ENCODE measurements around the gene DLAT. TPM values are rescaled to one million over a fixed set of nuclear protein-coding genes. Genes with fewer than 3 reads are reported as not detected.
"Not testable (repeated sequence)": the region's sequence is repeated elsewhere in the genome, so short reads cannot be mapped to it uniquely, and the experiment has no call there.

The DLAT gene
- total RNA-seq = 53.0 TPM

DNA sequence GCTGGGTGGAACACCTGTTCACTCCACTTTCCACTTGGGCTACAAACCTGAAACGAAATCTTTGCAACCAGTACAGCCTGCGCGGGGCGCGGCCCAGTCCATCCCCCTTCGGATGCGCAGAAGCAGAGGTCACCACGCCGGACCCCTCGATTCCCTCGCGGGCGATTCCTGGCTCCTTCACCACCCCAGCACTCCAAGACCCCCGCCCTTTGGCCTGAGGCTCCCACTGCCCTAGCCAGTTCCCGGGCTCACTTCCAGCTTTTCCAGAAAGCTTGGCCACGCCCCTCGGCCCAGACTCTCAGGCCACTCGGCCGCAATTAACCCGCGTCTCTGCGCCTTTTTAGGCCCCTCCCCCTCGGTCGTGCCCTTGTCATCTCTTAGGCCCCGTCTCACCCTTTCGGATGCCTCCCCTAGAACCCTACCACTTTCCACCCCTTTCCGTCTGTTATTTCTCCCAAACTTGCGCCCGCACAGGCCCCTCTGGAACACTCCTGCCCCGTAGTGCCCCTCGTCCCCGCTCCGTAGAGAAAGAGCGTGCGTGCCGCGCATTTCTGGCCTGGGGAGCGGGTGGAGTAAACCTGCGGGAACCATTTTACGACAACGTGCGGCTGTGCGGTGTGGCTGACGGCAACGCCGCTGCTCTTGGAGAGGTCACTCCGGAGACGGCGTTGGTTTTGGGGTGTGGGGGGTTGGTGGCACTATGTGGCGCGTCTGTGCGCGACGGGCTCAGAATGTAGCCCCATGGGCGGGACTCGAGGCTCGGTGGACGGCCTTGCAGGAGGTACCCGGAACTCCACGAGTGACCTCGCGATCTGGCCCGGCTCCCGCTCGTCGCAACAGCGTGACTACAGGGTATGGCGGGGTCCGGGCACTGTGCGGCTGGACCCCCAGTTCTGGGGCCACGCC, at the start of gene DLAT:
DLAT (plus strand) TSS at position 636 of the 906 bp plus-strand sequence; CDS start at position 701, 65 bp downstream.
- FAIRE-seq = no peak

DNA sequence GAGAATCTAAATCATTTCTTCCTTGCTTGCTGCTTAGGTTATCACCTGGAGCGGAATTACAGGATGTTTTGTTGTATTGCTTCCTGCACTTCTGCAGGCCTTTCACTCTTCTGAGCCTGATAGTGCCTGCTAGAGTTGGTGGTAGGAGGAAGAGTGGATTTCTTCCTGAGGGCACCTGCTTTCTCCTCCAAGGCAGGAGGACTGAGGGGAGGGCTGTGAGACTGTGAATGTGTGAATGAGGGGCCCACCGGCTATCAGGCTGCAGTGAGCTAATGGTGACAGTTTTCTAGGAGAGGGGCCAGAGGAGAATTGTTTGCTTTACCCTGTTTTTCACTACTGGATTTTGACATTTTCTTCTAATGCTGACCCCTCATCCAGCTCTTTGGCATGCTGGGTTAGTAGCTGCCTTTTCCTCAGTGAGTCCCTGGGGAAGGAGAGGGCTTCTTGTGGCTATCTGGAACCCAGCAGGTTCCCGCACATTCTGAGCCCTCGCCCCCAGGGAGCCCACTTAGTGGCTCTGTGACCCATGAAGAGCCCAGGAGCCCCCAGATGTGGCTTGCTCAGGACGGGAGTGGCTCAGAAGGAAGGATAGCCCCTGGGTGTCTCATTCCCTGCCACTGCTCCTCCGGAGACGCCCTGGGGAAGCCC, 49.0 kb upstream of the DLAT start:
- FAIRE-seq = no peak
- DNase-seq (ENCODE audit: low spot score in 2 of 2) = no peak

More for the DNA sequence above, at the start of gene DLAT:
- DNase-seq (ENCODE audit: low spot score in 2 of 2) = peak; percentile 70 to 76

DNA sequence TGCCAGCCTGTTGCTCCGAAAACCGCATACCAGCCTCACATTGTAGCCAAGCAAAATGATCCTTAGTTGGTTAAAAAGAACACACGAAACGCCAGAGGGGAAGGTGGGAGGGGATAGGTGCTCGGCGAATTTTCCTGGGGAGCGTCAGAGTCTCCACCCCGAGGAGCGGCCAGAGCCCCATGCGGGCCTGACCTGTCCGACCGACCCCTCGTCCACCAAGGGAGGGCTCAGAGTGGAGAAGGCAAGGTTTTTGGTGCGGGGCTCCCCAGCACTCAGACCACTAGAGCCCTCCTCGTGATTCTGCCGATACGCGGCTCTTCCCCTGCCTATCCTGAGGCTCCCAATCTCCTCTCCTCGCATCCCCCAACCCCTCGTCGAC, 48.5 kb upstream of the DLAT start:
- no peak for DNase-seq (ENCODE audit: low spot score in 2 of 2)
- FAIRE-seq = no peak

DNA sequence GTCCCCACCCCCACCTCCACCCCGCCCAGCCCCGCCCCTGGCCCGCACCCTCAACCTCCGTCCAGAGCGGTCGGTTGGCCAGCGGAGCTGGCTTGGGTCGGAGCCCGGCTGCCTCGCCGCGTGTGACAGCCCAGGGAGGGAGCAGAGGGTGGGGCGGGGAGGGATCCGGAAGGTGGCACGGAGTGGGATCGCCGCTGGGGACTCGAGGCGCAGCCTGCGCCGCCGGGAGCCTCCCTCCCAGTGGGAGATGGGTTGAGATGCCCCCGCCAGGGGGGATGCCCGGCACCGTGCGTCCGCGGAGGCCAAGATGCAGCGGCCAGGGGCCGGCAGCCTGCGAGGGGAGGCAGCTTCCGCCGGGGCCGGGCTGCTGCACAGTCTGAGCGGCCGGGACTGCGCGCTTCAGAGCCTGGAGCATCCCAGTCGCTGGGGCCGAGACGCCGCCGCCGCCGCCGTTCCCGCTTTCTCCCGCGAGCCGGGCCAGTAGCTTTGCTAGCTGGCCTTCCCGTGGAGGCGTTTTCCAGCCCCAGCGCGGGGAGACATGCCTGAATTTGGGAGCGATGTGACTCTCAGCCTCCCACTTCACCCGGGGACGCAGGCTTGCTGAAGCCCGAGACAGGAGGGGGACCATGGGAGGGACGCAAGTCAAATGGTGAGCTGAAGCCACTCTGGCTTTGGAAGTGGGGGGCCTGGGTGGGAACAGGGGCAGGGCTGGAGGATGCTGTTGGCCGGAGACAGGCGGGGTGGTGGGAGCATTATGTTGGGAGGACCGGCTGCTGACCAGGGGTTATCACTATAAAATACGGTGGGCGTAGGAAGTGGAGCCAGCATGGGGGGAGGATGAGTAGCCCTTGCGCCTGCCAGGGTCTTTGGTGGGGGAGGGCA, 47.8 kb upstream of the DLAT start:
- FAIRE-seq = no peak
- DNase-seq (ENCODE audit: low spot score in 2 of 2) = peak; percentile 71 to 75

DNA sequence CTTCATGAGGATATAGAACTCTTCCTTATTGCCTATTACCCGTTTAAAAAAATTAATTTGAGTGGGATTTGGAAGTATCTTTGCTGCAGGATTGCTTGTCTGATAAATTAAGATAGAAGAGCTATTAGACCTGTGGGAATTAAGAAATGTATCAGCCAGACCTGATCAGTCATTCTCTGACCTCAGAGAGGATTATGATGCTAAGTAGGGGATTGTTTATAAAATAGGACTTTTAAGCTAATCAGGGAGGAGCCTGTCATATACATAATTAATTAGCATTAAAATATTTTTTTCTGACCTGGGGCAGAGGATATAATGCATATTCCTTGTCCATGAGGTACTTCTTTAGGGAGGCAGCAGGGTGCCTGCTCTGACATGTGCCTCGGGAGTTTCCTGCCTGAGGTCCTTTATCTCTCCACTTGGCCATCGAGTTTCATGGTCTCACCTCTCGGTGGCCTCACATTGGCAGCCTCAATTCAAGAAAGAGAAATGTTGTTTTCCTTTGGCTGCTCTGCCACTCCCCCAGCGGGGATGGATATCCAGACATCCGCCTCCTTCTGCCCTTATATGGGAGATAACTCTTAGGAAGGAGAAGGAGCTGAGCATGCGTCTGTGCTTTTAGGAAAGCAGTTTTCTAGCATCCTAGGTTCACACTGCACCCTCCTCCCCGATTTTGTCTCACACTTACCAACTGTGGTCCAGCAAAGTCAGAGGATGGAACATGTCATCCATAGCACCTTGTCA, 47.0 kb upstream of the DLAT start:
- FAIRE-seq (no peak), DNase-seq (ENCODE audit: low spot score in 2 of 2) (peak; percentile 74 to 81)

DNA sequence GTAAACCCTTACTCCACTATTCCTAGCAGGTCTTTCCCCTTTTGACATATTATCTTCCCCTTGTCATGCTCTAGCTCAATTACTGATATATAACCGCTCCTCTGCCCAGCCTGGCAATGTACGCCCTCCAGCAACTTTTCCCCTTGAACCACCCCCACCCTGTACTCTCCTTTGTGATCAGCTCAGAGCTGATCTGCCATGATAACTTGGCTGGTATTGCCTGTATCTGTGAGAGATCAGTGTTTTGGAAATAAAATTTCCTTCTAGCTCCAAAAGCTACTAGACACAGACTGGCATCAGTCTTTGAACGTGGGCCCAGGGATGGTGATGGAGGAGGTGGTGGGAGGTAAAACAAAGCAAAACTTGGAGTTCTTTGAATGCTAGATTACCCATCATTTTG, 45.1 kb upstream of the DLAT start:
- FAIRE-seq (no peak), DNase-seq (ENCODE audit: low spot score in 2 of 2) (no peak)

DNA sequence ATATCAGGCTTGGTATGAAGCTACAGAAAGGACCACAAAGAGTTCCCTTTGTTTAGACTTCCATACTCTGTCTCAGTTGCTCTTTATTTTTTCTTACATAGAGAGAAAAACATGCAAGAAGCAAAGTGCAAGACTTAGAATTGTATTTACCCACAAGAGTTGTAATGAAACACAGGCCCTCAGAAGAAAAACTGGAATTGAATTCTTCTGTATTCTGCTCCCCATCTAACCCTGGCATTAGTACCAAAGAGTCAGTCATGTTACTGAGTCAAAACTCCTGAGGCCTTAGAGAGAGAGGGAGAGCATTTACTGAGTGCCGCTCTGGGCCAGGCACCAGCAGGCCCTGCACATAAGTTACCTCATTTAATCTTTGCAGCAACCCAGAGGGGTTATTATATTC, 43.9 kb upstream of the DLAT start:
- DNase-seq (ENCODE audit: low spot score in 2 of 2) (no peak), FAIRE-seq (no peak)

DNA sequence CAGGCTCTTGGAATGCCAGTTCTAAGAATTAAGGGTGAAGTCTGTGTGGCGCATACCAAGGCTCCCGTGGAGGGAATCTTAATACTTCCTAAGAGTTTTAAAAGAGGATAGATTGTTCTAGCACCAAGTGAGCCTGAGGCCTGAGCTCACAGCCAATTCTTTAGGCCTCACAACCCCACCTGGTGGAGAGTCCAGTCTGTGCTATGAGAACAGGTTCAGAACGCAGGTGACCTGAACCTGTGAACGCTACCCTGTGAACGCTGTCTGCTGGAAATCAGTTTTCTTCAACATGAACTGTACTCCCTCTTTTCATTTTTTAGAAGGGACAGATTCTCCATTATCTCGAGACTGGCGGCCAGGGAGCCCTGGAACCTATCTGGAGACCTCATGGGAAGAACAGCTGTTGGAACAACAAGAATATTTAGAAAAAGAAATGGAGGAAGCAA, 43.2 kb upstream of the DLAT start:
- DNase-seq (ENCODE audit: low spot score in 2 of 2) = no peak
- no peak for FAIRE-seq

DNA sequence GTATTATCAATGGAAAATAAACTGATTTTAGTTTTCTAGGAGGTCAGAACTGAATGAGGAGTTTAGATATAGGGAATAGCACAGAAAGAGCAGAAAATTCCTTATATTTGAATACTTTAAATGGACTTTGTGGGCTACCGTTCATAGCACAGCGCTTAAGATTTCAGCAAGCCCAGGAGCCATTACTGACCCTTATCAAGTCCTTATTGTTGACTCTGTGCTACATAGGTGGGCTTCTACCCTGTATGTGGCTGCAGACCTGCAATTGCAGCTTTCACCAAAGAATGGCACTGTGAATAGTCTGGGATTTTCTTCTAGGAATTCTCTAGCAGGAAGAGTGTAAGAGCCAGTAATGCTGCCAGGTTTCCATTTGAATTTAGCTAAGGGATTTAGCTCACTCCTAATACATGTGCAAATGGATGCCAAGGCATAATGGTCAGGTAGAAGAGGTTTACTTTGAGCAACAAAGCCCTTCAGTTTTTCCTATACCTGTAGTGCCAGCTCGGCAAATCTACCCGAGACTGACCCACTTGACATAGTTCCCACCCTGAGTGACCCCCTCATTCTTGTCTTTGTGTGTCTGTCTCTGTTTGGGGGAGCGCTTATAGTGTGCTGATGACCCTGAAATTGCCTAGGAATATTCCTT, 42.5 kb upstream of the DLAT start:
- FAIRE-seq (no peak), DNase-seq (ENCODE audit: low spot score in 2 of 2) (no peak)

DNA sequence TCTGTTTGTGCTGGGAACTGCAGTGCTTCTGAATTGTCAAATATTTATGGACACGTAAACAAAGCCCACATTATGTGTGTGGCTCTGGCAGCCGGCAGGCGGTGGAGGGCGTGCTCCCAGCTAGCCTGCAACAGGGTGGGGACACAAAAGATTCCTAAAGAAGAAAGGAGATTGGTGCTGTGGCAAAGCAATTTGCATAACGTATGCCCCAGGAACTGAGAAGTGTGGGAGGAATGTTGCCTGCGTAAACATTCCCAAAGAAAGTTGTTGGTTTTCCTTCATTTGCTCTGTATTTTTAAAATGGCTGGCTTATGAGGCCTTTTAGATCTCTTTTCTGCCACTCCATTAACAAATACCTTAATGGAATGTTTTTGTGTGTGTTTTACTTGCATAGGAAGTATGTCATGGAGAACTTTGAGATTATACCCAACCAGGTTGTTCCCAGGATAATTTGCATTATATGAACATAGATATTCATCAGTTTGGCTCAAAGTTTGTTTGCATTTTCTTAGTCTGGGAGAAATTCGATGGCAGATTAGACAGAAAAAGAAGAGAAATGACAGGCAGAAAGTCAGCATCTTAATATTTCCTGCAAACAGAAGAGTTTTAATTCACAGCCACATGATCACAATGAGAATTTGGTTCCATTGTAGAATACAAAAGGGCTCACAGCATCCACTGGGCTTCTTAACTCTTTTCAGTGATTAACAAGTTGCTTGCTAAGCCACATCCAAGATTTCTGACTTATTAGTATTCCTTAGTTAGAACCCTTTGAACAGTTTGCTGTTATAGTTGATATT, 41.8 kb upstream of the DLAT start:
- DNase-seq (ENCODE audit: low spot score in 2 of 2) (no peak), FAIRE-seq (no peak)

DNA sequence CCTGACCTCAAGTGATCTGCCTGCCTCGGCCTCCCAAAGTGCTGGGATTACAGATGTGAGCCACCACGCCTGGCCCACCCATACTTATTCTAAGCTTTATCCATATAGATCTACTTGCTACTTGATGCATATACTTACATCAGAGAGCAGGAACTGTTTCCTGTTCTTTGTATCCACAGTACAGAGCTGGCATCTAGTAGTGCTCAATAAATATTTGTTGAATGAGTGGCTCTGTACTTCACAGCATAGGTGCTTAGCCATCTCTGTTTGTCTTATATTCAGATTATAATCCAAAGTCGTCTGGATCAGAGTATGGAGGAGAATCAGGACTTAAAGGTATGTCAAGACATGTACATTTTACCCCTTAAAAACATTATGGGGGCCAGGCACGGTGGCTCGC, 38.6 kb upstream of the DLAT start:
- FAIRE-seq = no peak
- no peak for DNase-seq (ENCODE audit: low spot score in 2 of 2)

DNA sequence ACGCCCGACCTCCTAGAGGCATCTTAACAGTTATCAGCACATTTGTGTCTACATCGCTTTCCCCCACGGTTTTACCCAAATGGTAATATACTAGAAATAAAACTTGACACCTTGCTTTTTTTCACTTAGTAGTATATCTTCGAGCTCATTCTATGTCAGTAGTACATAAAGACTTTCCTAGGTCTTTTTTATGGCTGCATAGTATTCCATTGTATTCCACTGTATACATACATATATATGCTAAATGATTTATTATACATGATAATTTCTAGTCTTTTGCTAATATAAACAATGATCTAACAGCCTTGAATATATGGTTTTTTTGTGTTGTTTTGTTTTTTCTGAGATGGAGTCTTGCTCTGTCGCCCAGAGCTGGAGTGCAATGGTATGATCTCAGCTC, 34.8 kb upstream of the DLAT start:
- FAIRE-seq (no peak), DNase-seq (ENCODE audit: low spot score in 2 of 2) (no peak)

DNA sequence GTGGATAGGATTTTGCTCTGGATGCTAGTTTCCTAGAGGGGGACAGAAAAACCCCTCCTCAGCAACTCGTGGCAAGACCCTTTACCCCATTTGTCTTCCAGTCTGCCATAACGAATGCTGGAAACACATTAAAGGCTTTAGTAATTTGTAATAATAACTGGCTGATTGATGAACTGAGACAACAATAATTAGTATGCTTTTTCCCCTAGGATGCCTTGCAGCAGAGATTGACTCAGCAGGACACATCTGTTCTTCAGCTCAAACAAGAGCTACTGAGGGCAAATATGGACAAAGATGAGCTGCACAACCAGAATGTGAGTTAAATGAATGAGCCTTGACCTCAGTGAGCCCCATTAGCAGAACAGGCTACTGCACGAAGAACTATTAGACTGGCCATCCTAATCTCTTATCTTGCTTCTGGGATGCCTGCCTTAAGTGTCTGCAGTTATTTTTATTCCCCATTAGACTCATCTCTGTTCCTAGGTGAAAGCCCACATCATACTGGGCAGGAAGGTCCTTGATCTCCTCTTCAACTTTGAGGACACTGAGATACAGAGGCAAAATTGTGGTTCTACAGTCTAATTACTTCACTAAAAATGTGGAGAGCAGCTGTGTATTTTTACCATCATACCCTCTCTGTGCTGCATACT, 32.9 kb upstream of the DLAT start:
- DNase-seq (ENCODE audit: low spot score in 2 of 2) (no peak), FAIRE-seq (no peak)

DNA sequence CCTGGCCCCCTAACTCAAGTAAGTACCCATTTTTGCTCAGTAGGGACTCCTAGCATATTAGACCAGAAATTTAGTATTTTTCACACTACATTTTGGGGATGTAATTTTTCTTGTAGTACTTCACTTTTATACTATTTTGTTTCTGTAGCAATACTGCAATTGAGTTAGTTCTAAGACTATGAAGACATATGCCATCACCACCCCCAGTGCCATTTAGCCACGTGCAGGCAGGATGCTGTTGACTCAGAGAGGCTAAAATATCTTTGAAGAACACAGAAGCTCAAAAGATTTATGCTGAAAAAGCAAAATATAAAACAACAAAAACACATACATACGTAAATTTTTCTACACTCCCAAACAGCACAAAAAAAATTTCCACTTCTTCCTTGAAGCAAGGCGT, 29.1 kb upstream of the DLAT start:
- DNase-seq (ENCODE audit: low spot score in 2 of 2) = no peak
- FAIRE-seq = no peak

DNA sequence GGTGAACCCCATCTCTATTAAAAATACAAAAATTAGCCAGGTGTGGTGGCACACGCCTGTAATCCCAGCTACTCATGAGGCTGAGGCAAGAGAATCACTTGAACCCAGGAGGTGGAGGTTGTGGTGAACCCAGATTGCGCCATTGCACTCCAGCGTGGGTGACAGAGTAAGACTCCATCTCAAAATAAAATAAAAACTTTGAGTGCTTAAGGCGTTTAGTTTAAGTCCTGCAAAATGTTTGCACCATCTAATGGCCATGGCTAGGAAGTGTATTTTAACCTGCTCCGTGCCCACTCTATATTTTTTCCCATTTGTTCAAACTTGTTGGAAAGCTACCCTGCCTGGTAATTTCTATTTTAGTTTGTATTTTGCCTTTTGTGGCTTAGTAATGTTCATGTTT, 28.5 kb upstream of the DLAT start:
- DNase-seq (ENCODE audit: low spot score in 2 of 2); FAIRE-seq: not testable (repeated sequence)

DNA sequence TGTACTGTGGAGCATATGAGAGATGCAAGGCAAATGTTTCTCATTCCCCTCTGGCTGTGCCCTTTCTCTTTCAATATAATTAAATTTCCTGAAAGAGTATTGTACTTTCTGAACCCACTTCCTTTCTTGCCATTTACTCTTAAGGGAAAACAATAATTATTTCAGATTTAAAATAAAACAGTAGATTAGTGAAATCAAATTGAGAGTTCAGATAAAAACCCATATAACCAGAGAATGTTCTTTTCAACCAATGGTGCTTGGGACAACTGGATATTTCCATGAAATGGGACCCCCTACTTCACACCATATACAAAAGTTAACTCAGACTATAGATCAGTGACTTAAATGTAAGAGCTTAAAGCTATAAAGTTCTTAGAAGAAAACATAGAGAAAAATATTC, 26.1 kb upstream of the DLAT start:
- DNase-seq (ENCODE audit: low spot score in 2 of 2) (no peak), FAIRE-seq (no peak)

DNA sequence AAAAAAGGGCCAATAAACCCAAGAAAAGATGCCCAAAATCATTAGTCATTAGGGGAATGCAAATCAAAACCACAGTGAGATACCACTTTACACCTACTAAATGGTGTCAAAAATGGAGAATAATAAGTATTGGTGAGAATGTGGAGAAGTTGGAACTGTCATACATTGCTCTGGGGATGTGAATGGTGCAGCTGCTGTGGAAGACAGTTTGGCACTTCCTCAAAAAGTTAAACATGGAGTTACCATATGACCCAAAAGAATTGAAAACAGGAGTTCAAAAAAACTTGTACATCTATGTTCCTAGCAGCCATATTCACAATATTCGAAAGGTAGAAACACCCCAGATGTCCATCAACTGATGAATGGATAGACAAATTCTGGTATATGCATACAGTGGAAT, 24.5 kb upstream of the DLAT start:
- DNase-seq (ENCODE audit: low spot score in 2 of 2) (no peak), FAIRE-seq (no peak)

DNA sequence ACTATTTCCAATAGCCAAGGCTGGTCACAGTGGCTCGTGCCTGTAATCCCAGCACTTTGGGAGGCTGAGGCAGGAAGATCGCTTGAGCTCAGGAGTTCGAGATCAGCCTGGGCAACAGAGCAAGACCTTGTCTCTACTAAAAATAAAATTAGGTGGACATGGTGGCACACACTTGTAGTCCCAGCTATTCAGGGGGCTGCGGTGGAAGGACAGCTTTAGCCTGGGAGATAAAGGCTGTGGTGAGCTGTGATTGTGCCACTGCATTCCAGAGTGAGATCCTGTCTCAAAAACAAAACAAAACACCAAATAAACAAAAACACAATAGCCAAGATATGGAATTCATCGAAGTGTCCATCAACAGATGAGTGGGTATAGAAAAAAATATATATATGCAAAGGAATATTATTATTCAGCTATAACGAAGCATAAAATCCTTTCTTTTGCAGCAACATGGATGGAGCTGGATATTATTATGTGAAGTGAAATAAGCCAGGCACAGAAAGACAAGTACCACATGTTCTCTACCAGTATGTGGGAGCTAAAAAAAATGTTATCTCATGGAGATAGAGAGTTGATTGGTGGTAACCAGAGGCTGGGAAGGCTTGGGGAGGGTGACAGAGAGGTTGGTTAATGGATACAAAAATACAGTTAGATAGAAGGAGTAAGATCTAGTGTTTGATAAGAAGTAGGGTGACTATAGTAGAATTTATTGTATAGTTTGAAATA, 22.6 kb upstream of the DLAT start:
- FAIRE-seq (no peak), DNase-seq (ENCODE audit: low spot score in 2 of 2) (no peak)

Measured in frontal cortex (tissue), 4 donors.